ENCODE results near the gene TJP2.

TJP2 gene

GRCh38 chr9:69191231-69191630 lies 17.2 kb downstream of the TJP2 start:
- TF ChIP-seq CTCF (IDR thresholded peaks at IDR 0.05; ENCODE audit: control extremely low read depth, extremely low read depth, low read depth, missing control alignments) = no peak
- ChIA-PET POLR2A (no interaction called here), CTCF (interaction anchor here (0.8 to 11.8 kb wide), 6 partner anchors 10 to 156 kb away, joined by 3 to 197 read pairs (median 16); partner anchors contain the start of genes FXN and TJP2)
- no peak for DNase-seq (ENCODE audit: extremely low spot score)

GRCh38 chr9:69192214-69192613 lies 18.1 kb downstream of the TJP2 start:
- DNase-seq (ENCODE audit: extremely low spot score) = no peak
- ChIA-PET CTCF (interaction anchor here (1.0 to 11.8 kb wide), 15 partner anchors 8 to 625 kb away, joined by 3 to 197 read pairs (median 11); partner anchors contain the start of genes FXN and TJP2), POLR2A (no interaction called here)
- TF ChIP-seq CTCF (IDR thresholded peaks at IDR 0.05; ENCODE audit: control extremely low read depth, extremely low read depth, low read depth, missing control alignments) = no peak

- POLR2A ChIA-PET = no interaction called here
- TF ChIP-seq CTCF (IDR thresholded peaks at IDR 0.05; ENCODE audit: control extremely low read depth, extremely low read depth, low read depth, missing control alignments) = no peak
- DNase-seq (ENCODE audit: extremely low spot score) = no peak
- CTCF ChIA-PET = interaction anchor here (0.6 to 11.8 kb wide), 33 partner anchors 8 to 161 kb away, joined by 3 to 197 read pairs (median 5); partner anchors contain the start of genes FXN and TJP2
Observed at GRCh38 chr9:69193685-69194032, 19.6 kb downstream of the TJP2 start.

GRCh38 chr9:69194702-69195418 lies 20.8 kb downstream of the TJP2 start:
- DNase-seq (ENCODE audit: extremely low spot score) = no peak
- ChIA-PET POLR2A (interaction anchor here (0.6 kb wide), 1 partner anchor 16 kb away, joined by 5 read pairs; no protein-coding TSS in a partner anchor), CTCF (interaction anchor here (0.6 to 11.8 kb wide), 13 partner anchors 12 to 168 kb away, joined by 3 to 197 read pairs (median 4); partner anchors contain the start of gene FXN)
- TF ChIP-seq CTCF (IDR thresholded peaks at IDR 0.05; ENCODE audit: control extremely low read depth, extremely low read depth, low read depth, missing control alignments) = no peak

- ChIA-PET POLR2A (no interaction called here), CTCF (interaction anchor here (0.6 to 11.8 kb wide), 13 partner anchors 10 to 169 kb away, joined by 3 to 197 read pairs (median 3); no protein-coding TSS in a partner anchor)
- no peak for TF ChIP-seq CTCF (IDR thresholded peaks at IDR 0.05; ENCODE audit: control extremely low read depth, extremely low read depth, low read depth, missing control alignments)
- DNase-seq (ENCODE audit: extremely low spot score) = no peak
Observed at GRCh38 chr9:69195668-69196067, 21.6 kb downstream of the TJP2 start.

- CTCF ChIA-PET = interaction anchor here (1.9 to 11.8 kb wide), 2 partner anchors 20 to 142 kb away, joined by 4 to 197 read pairs; no protein-coding TSS in a partner anchor
- POLR2A ChIA-PET = interaction anchor here (0.7 kb wide), 1 partner anchor 35 kb away, joined by 7 read pairs; no protein-coding TSS in a partner anchor
- DNase-seq (ENCODE audit: extremely low spot score) = no peak
- TF ChIP-seq CTCF (IDR thresholded peaks at IDR 0.05; ENCODE audit: control extremely low read depth, extremely low read depth, low read depth, missing control alignments) = no peak
Observed at GRCh38 chr9:69197687-69198086, 23.6 kb downstream of the TJP2 start.

All from GM10248 (cell line).